Measurements from ENCODE around the gene CFTR. TPM values are rescaled to one million over a fixed set of nuclear protein-coding genes. Genes with fewer than 3 reads are reported as not detected.

Gene CFTR
- total and polyA plus RNA-seq, 2 of the 4 experiments (the other 2 are of a cell fraction): 0.18 to 0.21 TPM

DNA sequence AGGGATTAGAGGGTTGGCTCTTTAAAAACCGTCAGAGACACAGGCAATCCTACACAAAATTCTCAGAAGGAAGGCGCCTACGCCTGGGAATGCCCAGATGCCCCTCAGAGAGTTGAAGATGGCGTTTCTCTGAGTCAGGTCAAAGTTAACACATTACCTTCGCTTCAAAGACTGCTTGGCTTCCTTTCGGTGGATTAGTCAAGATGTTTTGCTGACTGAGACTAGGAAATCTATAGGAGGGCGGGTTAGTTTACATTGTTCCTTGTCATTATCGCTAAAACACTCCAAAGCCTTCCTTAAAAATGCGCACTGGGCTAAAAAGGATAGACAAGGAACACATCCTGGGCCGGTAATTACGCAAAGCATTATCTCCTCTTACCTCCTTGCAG lies 995 bp upstream of the CFTR start:
- in situ Hi-C loops (cut with MboI; ENCODE audit: low sequenced_read_pairs): no loop called here

More for the DNA sequence above, 995 bp upstream of the CFTR start:
- Histone ChIP-seq H3K9me1 (ENCODE audit: insufficient read depth, low read length) (no peaks in the 10 kb centered on the region), H3K9me3 (ENCODE audit: control insufficient read depth, insufficient read depth, low read length) (no peaks in the 10 kb centered on the region), H3K4me1 (ENCODE audit: control insufficient read depth, insufficient read depth, low read length) (no peaks in the 10 kb centered on the region), H4K5ac (ENCODE audit: low read depth, low read length) (no peak overlapping the region), H3K23ac (ENCODE audit: low read depth, low read length) (0 out of 2 replicates have a peak overlapping the region, but pooled peaks have one; percentile 17), H4K8ac (ENCODE audit: low read depth in 2 of 2, low read length in 2 of 2) (no peak overlapping the region), H3K14ac (replicated peaks; ENCODE audit: low read depth, low read length) (no peak overlapping the region), H3K9ac (ENCODE audit: low read depth, low read length) (no peak overlapping the region), H3K36me3 (ENCODE audit: control insufficient read depth, insufficient read depth, low read length) (no peaks in the 10 kb centered on the region), H2BK15ac (ENCODE audit: low read depth, low read length) (no peak overlapping the region), H2AK9ac (replicated peaks; ENCODE audit: low read depth, low read length, poor library complexity) (no peak overlapping the region), H2AK5ac (ENCODE audit: low read depth, low read length) (no peak overlapping the region), H3K4me2 (ENCODE audit: low read depth, low read length) (peak overlapping the region; percentile 42), H2BK20ac (ENCODE audit: low read depth, low read length) (no peak overlapping the region), H2BK120ac (ENCODE audit: low read depth, low read length) (no peak overlapping the region), H3K27ac (ENCODE audit: insufficient read depth, low read length) (no peak overlapping the region), H3K79me1 (ENCODE audit: low read depth in 1 of 2, low read length in 2 of 2) (no peaks in the 10 kb centered on the region), H3K4ac (ENCODE audit: low read depth, low read length) (no peak overlapping the region), H4K91ac (ENCODE audit: insufficient read depth, low read depth, low read length) (no peak overlapping the region), H2AFZ (replicated peaks; ENCODE audit: low read length, poor library complexity) (peak overlapping the region; percentile 75), H2BK5ac (ENCODE audit: low read depth, low read length, poor library complexity, severe bottlenecking) (no peak overlapping the region), H4K20me1 (ENCODE audit: insufficient read depth, low read length) (no peaks in the 10 kb centered on the region), H3K18ac (ENCODE audit: low read depth, low read length) (no peak overlapping the region), H3K27me3 (ENCODE audit: control insufficient read depth, insufficient read depth, low read length) (peaks cover 12% of the 10 kb centered on the region), H3K4me3 (ENCODE audit: insufficient read depth, low read depth, low read length) (no peak overlapping the region), H3K56ac (ENCODE audit: extremely low read depth, insufficient read depth, low read length) (no peak overlapping the region)
- dilution Hi-C loops (cut with HindIII; ENCODE audit: low sequenced_read_pairs, unreplicated experiment): no loop called here
- no peak for DNase-seq
- ChIA-PET CTCF (no interaction called here), POLR2A (ENCODE audit: unreplicated experiment) (no interaction called here)
- intact Hi-C loops (cut with micrococcal nuclease): no loop called here
- TF ChIP-seq RFX5 (IDR thresholded peaks at IDR 0.05; ENCODE audit: low read depth, low read length) (no peak), MXI1 (IDR thresholded peaks at IDR 0.05; ENCODE audit: borderline replicate concordance, low read depth, low read length) (no peak), BHLHE40 (IDR thresholded peaks at IDR 0.05; ENCODE audit: low read depth, low read length) (no peak), FOS (IDR thresholded peaks at IDR 0.05; ENCODE audit: low read depth, low read length) (no peak), CEBPB (IDR thresholded peaks at IDR 0.05; ENCODE audit: low read depth, low read length) (no peak), CHD1 (IDR thresholded peaks at IDR 0.05; ENCODE audit: low read depth, low read length) (no peak), POLR2A (IDR thresholded peaks at IDR 0.05; ENCODE audit: low read depth, low read length) (no peak)
- TF ChIP-seq, protein P1, sequence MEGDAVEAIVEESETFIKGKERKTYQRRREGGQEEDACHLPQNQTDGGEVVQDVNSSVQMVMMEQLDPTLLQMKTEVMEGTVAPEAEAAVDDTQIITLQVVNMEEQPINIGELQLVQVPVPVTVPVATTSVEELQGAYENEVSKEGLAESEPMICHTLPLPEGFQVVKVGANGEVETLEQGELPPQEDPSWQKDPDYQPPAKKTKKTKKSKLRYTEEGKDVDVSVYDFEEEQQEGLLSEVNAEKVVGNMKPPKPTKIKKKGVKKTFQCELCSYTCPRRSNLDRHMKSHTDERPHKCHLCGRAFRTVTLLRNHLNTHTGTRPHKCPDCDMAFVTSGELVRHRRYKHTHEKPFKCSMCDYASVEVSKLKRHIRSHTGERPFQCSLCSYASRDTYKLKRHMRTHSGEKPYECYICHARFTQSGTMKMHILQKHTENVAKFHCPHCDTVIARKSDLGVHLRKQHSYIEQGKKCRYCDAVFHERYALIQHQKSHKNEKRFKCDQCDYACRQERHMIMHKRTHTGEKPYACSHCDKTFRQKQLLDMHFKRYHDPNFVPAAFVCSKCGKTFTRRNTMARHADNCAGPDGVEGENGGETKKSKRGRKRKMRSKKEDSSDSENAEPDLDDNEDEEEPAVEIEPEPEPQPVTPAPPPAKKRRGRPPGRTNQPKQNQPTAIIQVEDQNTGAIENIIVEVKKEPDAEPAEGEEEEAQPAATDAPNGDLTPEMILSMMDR (conservative IDR thresholded peaks at IDR 0.05; ENCODE audit: low read depth, low read length): no peak
- TF ChIP-seq, protein P2, sequence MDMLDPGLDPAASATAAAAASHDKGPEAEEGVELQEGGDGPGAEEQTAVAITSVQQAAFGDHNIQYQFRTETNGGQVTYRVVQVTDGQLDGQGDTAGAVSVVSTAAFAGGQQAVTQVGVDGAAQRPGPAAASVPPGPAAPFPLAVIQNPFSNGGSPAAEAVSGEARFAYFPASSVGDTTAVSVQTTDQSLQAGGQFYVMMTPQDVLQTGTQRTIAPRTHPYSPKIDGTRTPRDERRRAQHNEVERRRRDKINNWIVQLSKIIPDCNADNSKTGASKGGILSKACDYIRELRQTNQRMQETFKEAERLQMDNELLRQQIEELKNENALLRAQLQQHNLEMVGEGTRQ (IDR thresholded peaks at IDR 0.05; ENCODE audit: low read depth, low read length): no peak
- TF ChIP-seq, protein P3, sequence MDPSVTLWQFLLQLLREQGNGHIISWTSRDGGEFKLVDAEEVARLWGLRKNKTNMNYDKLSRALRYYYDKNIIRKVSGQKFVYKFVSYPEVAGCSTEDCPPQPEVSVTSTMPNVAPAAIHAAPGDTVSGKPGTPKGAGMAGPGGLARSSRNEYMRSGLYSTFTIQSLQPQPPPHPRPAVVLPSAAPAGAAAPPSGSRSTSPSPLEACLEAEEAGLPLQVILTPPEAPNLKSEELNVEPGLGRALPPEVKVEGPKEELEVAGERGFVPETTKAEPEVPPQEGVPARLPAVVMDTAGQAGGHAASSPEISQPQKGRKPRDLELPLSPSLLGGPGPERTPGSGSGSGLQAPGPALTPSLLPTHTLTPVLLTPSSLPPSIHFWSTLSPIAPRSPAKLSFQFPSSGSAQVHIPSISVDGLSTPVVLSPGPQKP (IDR thresholded peaks at IDR 0.05; ENCODE audit: borderline replicate concordance, low read depth, low read length): no peak
- no peak for ATAC-seq (ENCODE audit: low read depth)
- no TSS peak for BruUV-seq (replicated peaks)
- 36% methylated on average over 5 of the region's 11 CpGs; no CpG with 5 or more reads in 1 of the 2 experiments for WGBS, 2 experiments (ENCODE audit: extremely low coverage in 2 of 2, insufficient read length in 1 of 2)
